ENCODE data around the gene REG4.

- TF ChIP-seq EP300 (IDR thresholded peaks at IDR 0.05) (no peak), CTCF (IDR thresholded peaks at IDR 0.05) (no peak), POLR2A (IDR thresholded peaks at IDR 0.05) (no peak)
Observed at GRCh38 chr1:119771016-119771415, 40.2 kb downstream of the REG4 start.
